Hematopoietic multipotent progenitor cell treated with erythropoietin and hydrocortisone succinate and interleukin-3 and kit ligand, for 15 days (in vitro differentiated cells): ENCODE results near the gene KCNG3.

ENCODE experiments used
- DNase-seq: peaks from one replicate; pipeline ENCODE4 v3.0.0-alpha.2; 2015; ENCODE audit warnings: low spot score

Gene KCNG3

GRCh38 chr2:42493468-42494354, at the start of gene KCNG3:
TSS of gene KCNG3 (minus strand) at chr2:42493982. CDS start at chr2:42493501, 481 bp downstream.
- DNase-seq, result no peak

GRCh38 chr2:42542871-42543270, 49.1 kb upstream of the KCNG3 start:
- no peak for DNase-seq

DNA sequence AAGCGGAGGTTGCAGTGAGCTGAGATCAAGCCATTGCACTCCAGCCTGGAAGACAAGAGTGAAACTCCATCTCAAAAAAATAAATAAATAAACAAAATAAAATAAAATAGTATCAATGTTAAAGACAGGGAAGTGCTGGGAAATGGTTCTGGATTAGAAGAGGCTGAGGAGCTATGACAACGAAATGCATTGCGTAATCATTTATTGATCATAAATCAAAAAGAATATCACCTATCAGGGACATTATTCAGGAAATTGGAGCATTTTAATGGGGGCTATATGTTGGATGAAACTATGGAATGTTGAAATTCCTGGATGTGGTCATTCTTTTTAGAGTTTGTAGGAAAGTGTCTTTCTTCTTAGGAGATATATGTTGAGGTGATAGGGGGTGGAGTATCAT, 43.7 kb upstream of the KCNG3 start:
- no peak for DNase-seq

GRCh38 chr2:42532397-42532796, 38.6 kb upstream of the KCNG3 start:
- DNase-seq, result no peak

DNA sequence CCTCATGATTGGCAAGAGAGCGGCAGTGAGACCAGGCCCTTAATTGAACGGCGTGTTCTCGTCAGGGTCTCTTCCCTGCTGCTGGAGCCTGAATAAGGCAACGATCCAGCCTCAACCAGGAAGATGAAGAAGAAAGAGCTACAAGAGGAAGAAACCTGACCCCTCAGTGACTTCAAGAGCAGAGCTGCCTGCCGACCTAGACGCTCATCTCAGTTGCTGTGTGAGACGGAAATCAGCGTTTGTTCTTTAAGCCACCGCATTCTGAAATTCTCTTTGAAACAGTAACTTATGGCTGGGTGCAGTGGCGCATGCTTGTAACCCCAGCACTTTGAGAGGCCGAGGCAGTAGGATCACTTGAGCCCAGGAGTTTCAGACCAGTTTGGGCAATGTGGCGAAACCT, 29.6 kb upstream of the KCNG3 start:
- DNase-seq, result no peak

- no peak for DNase-seq
These were observed 28.3 kb upstream of the KCNG3 start for GRCh38 chr2:42522035-42522434.

DNA sequence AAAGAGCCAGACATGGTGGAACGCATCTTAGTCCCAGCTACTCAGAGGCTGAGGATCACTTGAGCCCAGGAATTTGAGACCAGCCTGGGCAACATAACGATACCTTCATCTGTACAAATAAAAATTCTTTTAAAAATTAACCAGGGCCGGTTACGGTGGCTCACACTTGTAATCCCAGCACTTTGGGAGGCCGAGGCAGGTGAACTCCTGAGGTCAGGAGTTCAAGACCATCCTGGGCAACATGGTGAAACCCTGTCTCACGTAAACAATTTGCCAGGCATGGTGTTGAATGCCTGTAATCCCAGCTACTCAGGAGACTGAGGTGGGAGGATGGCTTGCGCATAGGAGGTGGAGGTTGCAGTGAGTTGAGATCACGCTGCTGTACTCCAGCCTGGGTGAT, 25.8 kb upstream of the KCNG3 start:
- no peak for DNase-seq

DNA sequence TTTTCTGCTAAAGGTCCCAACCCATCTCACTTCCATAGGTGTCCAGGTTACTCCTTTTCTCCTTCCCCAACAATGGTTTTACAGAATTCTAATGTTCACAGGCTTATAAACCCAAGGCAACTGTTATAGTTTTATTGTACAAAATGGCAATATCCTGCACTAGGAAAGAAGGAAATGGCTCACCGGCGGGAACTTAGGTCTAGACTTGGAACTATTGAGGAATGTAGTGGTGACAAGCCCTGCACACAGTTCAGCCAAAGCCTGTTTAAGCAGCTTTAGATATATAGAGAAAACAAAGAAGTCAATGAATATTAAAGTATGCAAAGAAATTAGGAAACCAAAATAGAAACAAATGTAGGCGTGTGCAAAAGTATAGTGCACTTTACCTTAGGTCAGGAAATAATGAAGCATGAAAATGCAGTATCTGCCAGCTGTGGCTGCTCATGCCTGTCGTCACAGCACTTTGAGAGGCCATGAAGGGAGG, 22.7 kb upstream of the KCNG3 start:
- no peak for DNase-seq

GRCh38 chr2:42513252-42513918, 19.6 kb upstream of the KCNG3 start:
- no peak for DNase-seq

DNA sequence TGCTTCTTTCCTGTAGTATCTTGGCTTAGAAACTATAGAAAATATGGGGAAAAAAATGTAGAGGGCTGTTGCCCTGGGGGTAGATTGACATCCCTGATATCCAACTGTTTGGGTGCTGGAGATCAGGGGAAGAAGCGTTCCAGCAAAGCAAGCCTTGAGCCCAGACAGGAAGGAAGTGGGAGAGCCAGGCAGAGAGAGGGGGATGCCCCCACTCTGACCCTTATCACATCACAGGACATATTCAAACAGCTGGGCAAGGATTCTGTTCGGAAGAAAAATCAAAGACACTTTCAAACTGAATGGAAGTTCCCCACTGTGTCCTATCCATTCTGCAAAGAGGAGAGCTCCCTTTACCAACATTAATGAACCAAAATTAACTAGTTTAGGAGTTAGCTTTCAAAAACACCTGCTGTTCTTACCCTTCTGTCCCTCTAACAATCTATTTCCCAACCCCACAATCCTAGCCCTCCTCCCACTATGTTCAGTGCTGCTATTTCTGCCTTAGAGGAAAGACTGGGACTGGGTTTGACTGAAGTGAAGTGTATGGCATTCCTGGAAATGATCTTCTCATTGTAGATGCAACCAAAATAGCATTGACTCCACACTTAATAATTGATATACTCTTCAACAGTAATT, 16.9 kb upstream of the KCNG3 start:
- DNase-seq, result no peak

GRCh38 chr2:42510191-42510590, 16.4 kb upstream of the KCNG3 start:
- DNase-seq, result no peak

DNA sequence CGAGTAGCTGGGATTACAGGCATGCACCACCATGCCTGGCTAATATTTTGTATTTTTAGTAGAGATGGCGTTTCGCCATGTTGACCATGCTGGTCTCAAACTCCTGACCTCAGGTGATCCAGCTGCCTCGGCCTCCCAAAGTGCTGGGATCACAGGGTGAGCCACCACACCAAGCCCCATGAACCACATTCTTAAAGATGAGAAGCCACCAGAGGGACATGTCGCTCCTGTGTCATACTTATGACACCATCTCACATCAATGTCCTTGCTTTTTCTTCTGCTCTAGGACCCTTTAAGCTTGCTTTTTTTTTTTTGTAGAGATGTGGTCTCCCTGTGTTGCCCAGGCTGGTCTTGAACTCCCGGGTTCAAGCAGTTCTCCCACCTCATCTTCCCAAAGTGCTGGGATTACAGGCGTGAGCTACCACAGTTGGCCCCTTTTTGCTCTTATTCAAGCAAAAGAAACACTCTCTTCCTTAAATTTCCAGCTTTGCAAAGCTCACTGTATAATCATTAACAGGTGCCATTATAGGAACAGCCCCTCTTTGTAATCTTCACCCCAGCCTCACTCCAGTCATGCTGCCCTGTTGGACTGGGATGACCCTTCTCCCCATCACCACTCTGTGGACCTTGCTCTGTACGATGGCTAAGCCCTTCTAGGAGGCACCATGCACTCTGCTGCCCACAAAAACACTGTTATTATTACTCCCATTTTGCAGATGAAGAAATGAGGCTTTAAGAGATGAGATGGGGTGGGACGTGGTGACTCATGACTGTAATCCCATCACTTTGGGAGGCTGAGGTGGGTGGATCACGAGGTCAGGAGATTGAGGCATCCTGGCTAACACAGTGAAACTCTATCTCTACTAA, 10.8 kb upstream of the KCNG3 start:
- DNase-seq, result no peak

DNA sequence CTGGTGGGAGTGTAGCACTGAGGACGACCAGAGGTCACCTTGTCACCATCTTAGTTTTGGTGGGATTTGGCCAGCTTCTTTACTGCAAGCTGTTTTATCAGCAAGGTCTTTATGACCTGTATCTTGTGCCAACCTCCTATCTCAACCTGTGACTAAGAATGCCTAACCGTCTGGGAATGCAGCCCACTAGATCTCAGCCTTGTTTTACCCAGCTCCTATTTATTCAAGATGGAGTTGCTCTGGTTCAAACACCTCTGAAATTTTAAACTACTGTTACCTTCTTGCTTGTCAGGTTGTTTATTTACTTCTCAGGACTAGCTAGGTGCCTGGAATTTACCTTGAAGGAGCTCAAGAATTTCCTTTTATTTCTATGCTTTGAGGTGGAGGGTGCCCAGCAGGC, 9.5 kb upstream of the KCNG3 start:
- no peak for DNase-seq

GRCh38 chr2:42498497-42498896, 4.7 kb upstream of the KCNG3 start:
- DNase-seq, result no peak

GRCh38 chr2:42495611-42496010, 1.8 kb upstream of the KCNG3 start:
- no peak for DNase-seq

- no peak for DNase-seq
These were observed 1.4 kb upstream of the KCNG3 start for GRCh38 chr2:42495234-42495581.

DNA sequence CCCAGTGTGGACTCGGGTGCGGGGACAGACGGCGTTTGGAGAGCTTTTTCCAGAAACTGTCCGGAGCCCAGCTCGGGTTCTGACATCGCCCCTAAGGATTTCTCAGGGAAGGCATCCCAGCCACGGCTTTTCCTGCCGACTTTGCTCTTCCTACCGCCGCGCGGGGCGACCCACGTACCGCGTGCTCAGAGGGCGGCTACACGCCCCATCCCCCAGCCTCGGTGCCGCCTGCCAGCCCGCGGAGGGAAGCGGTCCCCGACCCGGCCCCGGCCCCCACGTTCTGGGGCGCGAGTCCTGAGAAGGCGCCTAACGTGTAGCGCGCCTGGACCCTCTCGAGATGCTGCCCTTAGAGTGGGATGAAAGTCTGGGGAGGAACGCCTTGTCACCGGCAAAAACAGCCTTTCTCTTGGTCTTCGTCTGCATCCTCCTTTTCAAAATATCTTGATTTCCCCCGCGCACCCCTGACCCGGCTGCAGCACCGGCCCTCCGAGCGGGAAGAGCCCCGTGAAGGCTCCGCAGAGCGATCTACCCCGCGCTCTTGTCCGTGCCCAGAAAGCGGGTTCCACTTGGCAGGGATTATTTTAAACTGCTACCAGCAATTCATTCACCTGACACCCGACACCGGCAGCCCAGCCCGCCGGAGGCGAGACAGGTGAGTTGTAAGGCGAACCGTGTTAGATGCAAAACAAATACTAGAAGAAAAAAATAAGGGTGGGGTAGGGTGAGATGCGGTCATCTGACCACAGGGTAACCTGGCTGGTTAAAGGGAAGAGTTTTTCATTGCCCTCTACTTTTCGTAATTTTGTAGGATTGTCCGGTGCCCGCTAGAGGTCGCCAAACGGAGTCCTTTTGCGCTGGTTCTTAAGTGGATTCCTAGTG, 812 bp upstream of the KCNG3 start:
- DNase-seq, result peak; percentile 37

DNA sequence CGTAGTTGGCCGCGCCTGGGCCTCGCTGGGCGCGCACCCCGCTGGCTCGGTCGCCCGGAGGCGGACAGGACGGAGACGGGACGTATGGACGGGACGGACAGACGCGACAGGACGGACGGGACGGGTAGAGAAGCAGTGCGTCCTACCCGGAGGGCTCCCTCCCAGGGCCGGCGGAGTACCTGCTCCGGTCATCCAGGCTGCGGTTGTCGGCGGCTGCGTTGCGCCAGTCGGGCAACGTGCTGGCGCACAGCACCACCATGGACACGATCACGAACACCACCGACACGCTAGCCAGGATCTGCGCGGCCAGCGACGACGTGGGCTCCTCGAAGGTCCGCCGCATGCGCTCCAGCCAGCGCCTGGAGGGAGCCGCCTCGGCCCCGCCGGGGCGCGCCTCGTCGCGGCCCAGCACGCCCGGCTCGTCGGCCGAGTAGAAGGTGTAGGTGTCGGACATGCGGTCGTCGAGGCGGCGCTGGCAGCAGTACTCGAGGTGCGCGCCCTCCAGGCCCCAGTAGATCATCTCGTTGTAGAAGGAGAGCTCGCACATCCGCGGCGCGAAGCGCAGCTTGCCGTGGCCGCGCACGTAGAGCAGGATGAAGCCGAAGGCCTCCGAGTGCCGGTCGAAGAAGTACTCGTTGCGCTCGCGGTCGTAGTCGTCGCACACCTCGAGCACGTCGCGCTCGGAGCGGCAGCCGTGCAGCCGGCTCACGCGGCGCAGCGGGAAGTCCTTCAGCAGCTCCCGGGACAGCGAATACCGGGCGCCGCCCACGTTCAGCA, 903 bp downstream of the KCNG3 start:
- no peak for DNase-seq

DNA sequence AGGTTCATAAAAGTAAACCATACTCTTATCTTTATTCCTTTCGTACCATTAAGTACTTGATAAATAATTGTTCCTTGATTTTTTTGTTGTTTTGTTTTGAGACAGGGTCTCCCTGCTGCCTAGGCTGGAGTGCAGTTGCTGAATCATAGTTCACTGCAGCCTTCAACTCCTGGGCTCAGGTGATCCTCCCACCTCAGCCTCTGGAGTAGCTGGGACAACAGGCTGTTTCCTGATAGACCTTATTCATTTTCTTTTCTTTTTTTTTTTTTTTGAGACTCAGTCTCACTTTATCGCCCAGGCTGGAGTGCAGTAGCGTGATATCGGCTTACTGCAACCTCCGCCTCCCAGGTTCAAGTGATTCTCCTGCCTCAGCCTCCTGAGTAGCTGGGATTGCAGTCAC, 5.5 kb downstream of the KCNG3 start:
- no peak for DNase-seq
